ENCODE results near the gene OMP.
A peak's percentile ranks its signal among the peaks of the same experiment; 100 is the strongest.

DNA sequence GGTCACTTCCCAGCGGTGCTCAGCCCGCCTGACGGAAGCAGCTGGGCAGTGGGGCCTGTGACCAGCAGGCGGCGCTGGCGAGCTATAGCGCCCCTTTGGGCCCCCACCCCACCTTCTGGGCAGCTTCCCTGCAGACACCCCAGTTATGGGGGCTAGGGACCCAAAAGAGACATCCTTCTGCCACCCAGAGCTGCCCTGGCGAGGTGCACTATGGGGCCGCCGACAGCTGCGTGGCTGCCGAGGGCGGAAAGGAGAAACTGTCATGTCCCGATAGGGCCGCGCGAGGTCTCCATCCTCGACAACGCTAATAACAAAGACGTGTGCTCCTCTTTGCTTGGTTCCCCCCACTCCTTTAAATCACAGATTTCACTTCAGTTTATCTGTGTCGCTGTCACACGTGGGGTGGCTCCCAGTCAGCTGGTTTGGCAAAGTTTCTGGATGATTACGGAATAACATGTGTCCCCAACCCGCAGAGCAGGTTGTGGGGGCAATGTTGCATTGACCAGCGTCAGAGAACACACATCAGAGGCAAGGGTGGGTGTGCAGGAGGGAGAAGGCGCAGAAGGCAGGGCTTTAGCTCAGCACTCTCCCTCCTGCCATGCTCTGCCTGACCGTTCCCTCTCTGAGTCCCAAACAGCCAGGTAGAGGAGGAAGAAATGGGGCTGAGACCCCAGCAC, 24.7 kb downstream of the OMP start:
- TF ChIP-seq, protein P1, sequence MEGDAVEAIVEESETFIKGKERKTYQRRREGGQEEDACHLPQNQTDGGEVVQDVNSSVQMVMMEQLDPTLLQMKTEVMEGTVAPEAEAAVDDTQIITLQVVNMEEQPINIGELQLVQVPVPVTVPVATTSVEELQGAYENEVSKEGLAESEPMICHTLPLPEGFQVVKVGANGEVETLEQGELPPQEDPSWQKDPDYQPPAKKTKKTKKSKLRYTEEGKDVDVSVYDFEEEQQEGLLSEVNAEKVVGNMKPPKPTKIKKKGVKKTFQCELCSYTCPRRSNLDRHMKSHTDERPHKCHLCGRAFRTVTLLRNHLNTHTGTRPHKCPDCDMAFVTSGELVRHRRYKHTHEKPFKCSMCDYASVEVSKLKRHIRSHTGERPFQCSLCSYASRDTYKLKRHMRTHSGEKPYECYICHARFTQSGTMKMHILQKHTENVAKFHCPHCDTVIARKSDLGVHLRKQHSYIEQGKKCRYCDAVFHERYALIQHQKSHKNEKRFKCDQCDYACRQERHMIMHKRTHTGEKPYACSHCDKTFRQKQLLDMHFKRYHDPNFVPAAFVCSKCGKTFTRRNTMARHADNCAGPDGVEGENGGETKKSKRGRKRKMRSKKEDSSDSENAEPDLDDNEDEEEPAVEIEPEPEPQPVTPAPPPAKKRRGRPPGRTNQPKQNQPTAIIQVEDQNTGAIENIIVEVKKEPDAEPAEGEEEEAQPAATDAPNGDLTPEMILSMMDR (IDR thresholded peaks at IDR 0.05) = peak; percentile 99 to 100 (median 100)
- no peak for TF ChIP-seq POLR2A (IDR thresholded peaks at IDR 0.05)
